H1 (cell line): ENCODE measurements around the gene MMP21. TPM values are rescaled to one million over a fixed set of nuclear protein-coding genes. Genes with fewer than 3 reads are reported as not detected.

ENCODE experiments used
- ASH2L ChIP-seq: fragments of 200-600, 300-600 bp; sonication (generic); IDR thresholded peaks from one replicate; pipeline ENCODE4 v1.7.1; 2017; ENCODE audit warnings: low read length
- BACH1 ChIP-seq: IDR thresholded peaks from 2 replicates; pipeline ENCODE4 v1.6.1; 2012; ENCODE audit warnings: low read length, improper control_type of control experiment
- HDAC2 ChIP-seq, 2 experiments: fragments of 300-600 bp in 1 of 2; sonication (generic) in 1 of 2; IDR thresholded peaks; 2 replicates each; pipeline ENCODE4 v1.6.1; 2011 to 2012; ENCODE audit warnings: low read depth in 2 of 2, low read length in 2 of 2, mild to moderate bottlenecking in 2 of 2, moderate library complexity in 2 of 2, borderline replicate concordance in 1 of 2, inconsistent platforms in 1 of 2
- RBBP5 ChIP-seq: IDR thresholded peaks from 2 replicates; pipeline ENCODE4 v1.7.1; 2012; ENCODE audit warnings: low read depth, mild to moderate bottlenecking, inconsistent platforms, low read length, moderate library complexity, borderline replicate concordance
- SP2 ChIP-seq: IDR thresholded peaks from 2 replicates; pipeline ENCODE4 v1.6.1; 2012; ENCODE audit warnings: mild to moderate bottlenecking, low read length, inconsistent platforms
- ZNF274 ChIP-seq: IDR thresholded peaks from 2 replicates; pipeline ENCODE4 v1.7.0; 2012; ENCODE audit warnings: low read length, borderline replicate concordance; ENCODE audit errors: extremely low read depth
- polyA plus RNA-seq, 7 experiments: library from polyadenylated mRNA; depleted of rRNA in 3 of 7; stranded (reverse) in 5 of 7; unstranded in 2 of 7; fragments of >200 nt in 5 of 7; fragments of 200-250 nt in 2 of 7; gene quantifications; 1 replicate in 5 of 7; 2 replicates in 1 of 7; 4 replicates in 1 of 7; pipeline versions ENCODE4 v1.2.1 to v1.2.3, GENCODE V29; 2011 to 2013; ENCODE audit warnings: missing spikeins in 2 of 7, mixed read lengths in 2 of 7
- total RNA-seq: library from RNA; stranded (reverse); fragmentation: NEBNext Ultra II Directional; extraction: Animal tissue kit (Norgen Biotek cat#: 25700); gene quantifications from 2 replicates; pipeline ENCODE4 v1.2.1, GENCODE V29; 2021

MMP21 gene
- total and polyA plus RNA-seq, 2 of the 8 experiments (the other 6 are each of a cell fraction or from before 2014, with no cell fraction given), result not detected

DNA sequence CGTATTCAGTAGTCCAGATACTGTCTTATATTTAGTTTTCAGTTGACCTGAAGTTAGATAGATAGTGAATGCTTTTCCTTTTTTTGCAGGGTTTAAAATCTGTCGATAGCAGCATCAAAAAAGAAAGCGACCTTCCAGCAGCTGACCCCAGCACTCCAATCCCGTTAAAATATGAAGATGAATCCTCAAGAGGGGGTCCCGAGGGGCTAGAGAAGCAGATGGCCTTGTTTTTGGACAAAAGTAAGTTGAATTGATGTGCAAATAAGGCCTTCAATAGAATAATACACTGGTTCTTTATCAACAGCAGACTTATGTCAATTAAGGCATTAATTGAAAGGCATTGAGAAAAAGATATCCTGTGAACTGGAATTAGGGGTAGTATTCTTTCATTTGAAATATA, 37.4 kb downstream of the MMP21 start (continued):
- TF ChIP-seq SP2, result no peak
- no peak for TF ChIP-seq ASH2L
- TF ChIP-seq HDAC2 (IDR thresholded peaks at IDR 0.05; ENCODE audit: borderline replicate concordance in 1 of 2, low read depth in 2 of 2, low read length in 2 of 2), result no peak
- TF ChIP-seq RBBP5, result no peak
- TF ChIP-seq BACH1, result no peak
- TF ChIP-seq ZNF274, result no peak
